HCT116 (cell line): ENCODE results near the gene AGFG2.

Experiments used
- CTCF ChIP-seq, 3 experiments: fragments of 200-600 bp in 1 of 3; sonication (generic) in 1 of 3; IDR thresholded peaks in 2 of 3; conservative IDR thresholded peaks in 1 of 3; 2 replicates each; pipeline ENCODE4 v1.5.1; 2012 to 2017; ENCODE audit warnings: low read depth in 2 of 3, low read length in 2 of 3, antibody characterized with exemption in 1 of 3, borderline replicate concordance in 1 of 3, control low read depth in 1 of 3, mild to moderate bottlenecking in 1 of 3, mixed read lengths in 1 of 3, mixed run types in 1 of 3, moderate library complexity in 1 of 3; ENCODE audit not compliant: insufficient read depth in 1 of 3
- EZH2 ChIP-seq: fragments of 200-600 bp; sonication (generic); IDR thresholded peaks from 2 replicates; pipeline ENCODE4 v1.6.1; 2017; ENCODE audit warnings: antibody characterized with exemption, mixed run types
- POLR2AphosphoS5 ChIP-seq: IDR thresholded peaks from 2 replicates; pipeline ENCODE4 v1.6.1; 2011; ENCODE audit warnings: mild to moderate bottlenecking, low read depth, low read length, moderate library complexity
- SIN3A ChIP-seq: IDR thresholded peaks from 2 replicates; pipeline ENCODE4 v1.6.1; 2012; ENCODE audit warnings: low read depth

GRCh38 chr7:100563809-100564400 lies 24.9 kb downstream of the AGFG2 start:
- TF ChIP-seq POLR2AphosphoS5 (no peak), SIN3A (no peak), EZH2 (no peak), CTCF (IDR thresholded peaks at IDR 0.05 in 2 of 3, conservative IDR thresholded peaks at IDR 0.05 in 1 of 3; ENCODE audit: borderline replicate concordance in 1 of 3, insufficient read depth in 1 of 3, low read depth in 2 of 3, low read length in 2 of 3) (peak; percentile 81 to 99 (median 93))
